Islet of Langerhans (tissue), 1 donor: Measurements from ENCODE around the gene LYSET.
"Not testable (repeated sequence)": the region's sequence is repeated elsewhere in the genome, so short reads cannot be mapped to it uniquely, and the experiment has no call there.

ENCODE experiments used
- FAIRE-seq: peaks from one replicate; lab custom pipeline; 2011; peaks lifted over from hg19 to GRCh38; lab: Jason Lieb, UNC

Gene LYSET

GRCh38 chr14:93184391-93185348 lies at the start of gene LYSET, which contains the start of gene MOAP1:
LYSET (plus strand) TSS chr14:93185317; CDS start chr14:93185406, 89 bp downstream.
MOAP1 (minus strand) TSS chr14:93184897; CDS start chr14:93184242, 655 bp downstream.
- FAIRE-seq, result no peak

GRCh38 chr14:93135399-93135798 lies 49.7 kb upstream of the LYSET start:
- FAIRE-seq, result no peak

- no peak for FAIRE-seq
Measured at GRCh38 chr14:93136009-93136408, 49.1 kb upstream of the LYSET start.

- FAIRE-seq, result not testable (repeated sequence)
Measured at GRCh38 chr14:93136508-93136907, 48.6 kb upstream of the LYSET start.

- FAIRE-seq, result no peak
Measured at GRCh38 chr14:93137864-93138263, 47.3 kb upstream of the LYSET start.

- no peak for FAIRE-seq
Measured at GRCh38 chr14:93142854-93143652, 42.1 kb upstream of the LYSET start.

GRCh38 chr14:93146119-93146518 lies 39.0 kb upstream of the LYSET start:
- FAIRE-seq, result no peak

- no peak for FAIRE-seq
Measured at GRCh38 chr14:93148979-93149378, 36.1 kb upstream of the LYSET start.

- FAIRE-seq, result no peak
Measured at GRCh38 chr14:93150227-93151208, 34.6 kb upstream of the LYSET start.

- no peak for FAIRE-seq
Measured at GRCh38 chr14:93153121-93153520, 32.0 kb upstream of the LYSET start.

GRCh38 chr14:93155667-93156066 lies 29.4 kb upstream of the LYSET start:
- no peak for FAIRE-seq

- FAIRE-seq, result no peak
Measured at GRCh38 chr14:93156693-93157369, 28.3 kb upstream of the LYSET start.

GRCh38 chr14:93158349-93158748 lies 26.8 kb upstream of the LYSET start:
- FAIRE-seq, result not testable (repeated sequence)

- FAIRE-seq, result not testable (repeated sequence)
Measured at GRCh38 chr14:93159625-93160352, 25.3 kb upstream of the LYSET start.

GRCh38 chr14:93160353-93160801 lies 24.7 kb upstream of the LYSET start:
- FAIRE-seq, result no peak

- FAIRE-seq, result no peak
Measured at GRCh38 chr14:93161411-93161940, 23.6 kb upstream of the LYSET start.

- FAIRE-seq, result no peak
Measured at GRCh38 chr14:93163564-93163963, 21.6 kb upstream of the LYSET start.

- FAIRE-seq, result not testable (repeated sequence)
Measured at GRCh38 chr14:93165271-93166265, 19.5 kb upstream of the LYSET start.

GRCh38 chr14:93168610-93169009 lies 16.5 kb upstream of the LYSET start:
- FAIRE-seq, result not testable (repeated sequence)
